Stimulated activated CD8-positive, alpha-beta memory T cell treated with anti-CD3 and anti-CD28 coated beads, Interleukin-7, amount 100 ng/mL, for 1 hour (primary cell): Measurements from ENCODE around the gene APMAP.

ENCODE experiments used
- DNase-seq, 2 donors: peaks; one replicate each; pipeline ENCODE4 v3.0.0-alpha.2; 2020; ENCODE audit warnings: low read depth in 2 of 2

Gene APMAP

GRCh38 chr20:24969186-24970029 is 23.1 kb downstream of the APMAP start:
- DNase-seq, result no peak

DNA sequence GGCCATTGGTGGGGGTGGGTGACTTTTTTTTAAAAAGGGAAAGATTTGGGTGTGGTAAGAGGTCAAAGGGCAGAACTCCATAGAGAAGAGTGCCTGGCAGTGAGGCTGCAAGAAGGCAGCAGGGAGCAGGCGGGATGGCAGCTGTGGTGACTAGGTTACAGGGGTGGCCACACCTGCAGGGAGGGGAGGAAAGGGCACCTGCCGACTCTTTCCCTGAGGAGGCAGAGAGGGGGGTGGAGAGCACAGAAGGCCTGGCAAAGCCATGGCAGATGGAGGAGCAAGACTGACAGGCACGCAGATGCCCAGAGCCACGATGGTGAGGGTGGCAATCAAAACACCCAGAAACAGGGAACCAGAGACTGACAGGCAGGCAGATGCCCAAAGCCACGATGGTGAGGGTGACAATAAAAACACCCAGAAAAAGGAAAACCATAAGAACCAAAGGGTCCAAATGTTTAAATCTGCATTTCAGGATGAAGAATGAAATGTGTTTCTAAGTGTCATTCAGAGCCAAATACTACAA is 24.2 kb downstream of the APMAP start:
- no peak for DNase-seq

GRCh38 chr20:24966317-24967012 is 26.1 kb downstream of the APMAP start:
- no peak for DNase-seq

GRCh38 chr20:24965065-24965919 is 27.3 kb downstream of the APMAP start:
- no peak for DNase-seq

DNA sequence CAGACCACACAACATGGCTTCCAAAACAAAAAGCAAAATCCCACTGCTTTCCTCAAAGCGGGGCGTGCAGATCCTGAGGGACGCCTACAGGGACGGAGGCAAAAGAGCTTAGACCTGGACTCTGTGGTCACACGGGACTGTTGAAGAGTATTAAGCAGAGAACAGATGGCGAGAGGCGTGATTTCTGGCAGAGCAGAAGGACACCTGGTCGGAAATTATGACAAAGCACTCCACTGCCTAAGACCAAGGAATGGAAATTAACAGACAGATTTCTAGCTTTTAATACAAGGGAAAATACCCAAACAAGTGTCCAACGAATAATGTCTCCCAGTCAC is 28.1 kb downstream of the APMAP start:
- DNase-seq, result no peak

DNA sequence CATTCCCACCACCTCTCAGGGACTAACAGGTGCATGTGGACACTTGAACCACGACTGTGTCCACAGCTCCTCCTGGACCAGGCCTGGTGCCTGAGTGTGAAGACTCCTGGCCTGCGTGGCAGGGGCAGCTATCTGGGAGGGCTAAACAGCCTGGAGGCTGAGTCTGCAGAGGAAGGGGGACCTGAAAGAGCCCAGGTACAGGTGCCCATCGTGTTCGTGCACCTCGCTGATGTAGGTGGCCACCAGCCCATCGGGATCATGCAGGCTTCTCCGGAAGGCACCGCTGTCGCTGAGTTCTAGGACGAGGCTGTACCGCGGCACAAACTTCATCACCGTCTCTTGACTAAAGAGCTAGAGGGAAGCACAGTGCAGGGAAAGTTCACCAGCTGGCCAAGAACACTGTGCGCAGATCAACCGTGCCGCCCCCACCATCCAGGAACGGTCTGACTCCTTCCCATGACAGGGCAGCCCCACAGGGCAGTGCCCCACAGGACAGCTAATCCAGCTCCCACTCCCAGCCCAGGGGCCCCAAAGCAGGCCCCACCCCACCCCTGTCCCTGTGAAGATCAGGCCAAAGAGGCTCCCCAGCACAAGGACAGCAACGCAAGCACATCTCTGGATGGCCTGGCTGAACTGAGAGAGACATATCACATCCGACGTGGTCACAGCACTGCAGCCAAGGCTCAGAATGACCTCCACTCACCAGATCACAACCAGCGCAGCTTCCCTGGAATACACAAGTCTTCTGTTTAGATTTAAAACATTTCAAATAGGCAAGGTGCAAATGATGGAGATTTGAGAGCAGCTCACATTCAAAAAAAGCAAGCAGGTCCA is 28.7 kb downstream of the APMAP start:
- no peak for DNase-seq

GRCh38 chr20:24962510-24962909 is 30.0 kb downstream of the APMAP start:
- no peak for DNase-seq

DNA sequence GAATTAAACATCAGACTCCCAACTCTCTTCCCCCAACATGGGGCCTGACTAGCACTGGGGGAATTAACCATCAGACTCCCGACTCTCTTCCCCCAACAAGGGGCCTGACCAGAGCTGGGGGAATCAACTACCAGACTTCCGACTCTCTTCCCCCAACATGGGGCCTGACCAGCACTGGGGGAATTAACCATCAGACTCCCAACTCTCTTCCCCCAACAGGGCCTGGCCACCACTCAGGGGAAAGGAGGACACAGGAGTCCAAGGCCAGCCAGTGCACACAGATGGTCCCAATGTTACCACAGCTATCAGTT is 30.4 kb downstream of the APMAP start:
- DNase-seq, result no peak

DNA sequence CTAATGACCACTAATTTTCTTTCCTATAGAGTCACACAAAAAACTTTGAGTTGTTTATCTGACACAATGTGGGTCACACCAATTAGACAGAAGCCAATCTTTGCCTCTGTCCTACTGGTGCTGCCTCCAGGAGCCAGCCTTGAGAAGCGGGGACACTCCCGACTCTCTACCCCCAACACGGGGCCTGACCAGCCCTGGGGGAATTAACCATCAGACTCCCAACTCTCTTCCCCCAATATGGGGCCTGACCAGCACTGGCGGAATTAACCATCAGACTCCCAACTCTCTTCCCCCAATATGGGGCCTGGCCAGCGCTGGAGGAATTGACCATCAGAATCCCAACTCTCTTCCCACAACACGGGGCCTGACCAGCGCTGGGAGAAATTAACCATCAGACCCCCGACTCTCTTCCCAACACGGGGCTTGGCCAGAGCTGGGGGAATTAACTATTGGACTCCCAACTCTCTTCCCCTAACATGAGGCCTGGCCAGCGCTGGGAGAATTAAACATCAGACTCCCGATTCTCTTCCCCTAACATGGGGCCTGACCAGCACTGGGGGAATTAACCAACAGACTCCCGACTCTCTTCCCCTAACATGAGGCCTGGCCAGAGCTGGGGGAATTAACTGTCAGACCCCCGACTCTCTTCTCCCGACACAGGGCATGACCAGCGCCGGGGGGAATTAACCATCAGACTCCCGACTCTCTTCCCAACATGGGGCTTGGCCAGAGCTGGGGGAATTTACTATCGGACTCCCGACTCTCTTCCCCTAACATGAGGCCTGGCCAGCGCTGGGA is 31.0 kb downstream of the APMAP start:
- DNase-seq, result no peak

DNA sequence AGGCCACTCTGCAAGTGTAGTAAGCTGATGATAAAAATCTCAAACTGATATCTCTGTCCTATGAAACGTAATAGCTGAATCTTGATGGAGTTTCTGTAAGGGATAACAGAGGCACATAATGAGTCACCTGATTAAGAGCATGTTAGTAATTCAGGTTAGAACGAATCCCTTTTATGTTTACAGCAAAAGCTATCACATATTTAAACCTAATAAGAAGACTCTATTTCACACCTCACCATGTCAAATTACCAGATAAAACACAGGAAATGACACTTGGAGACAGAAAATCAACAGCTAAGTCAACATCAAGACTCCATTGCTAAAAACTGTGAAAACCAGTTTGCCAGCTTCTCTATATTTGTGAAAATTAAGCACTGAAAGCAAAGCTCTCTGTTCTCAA is 31.7 kb downstream of the APMAP start:
- DNase-seq, result no peak

- DNase-seq, result no peak
Observed at GRCh38 chr20:24960302-24960801, 32.2 kb downstream of the APMAP start.

- DNase-seq, result no peak
Observed at GRCh38 chr20:24959591-24960301, 32.8 kb downstream of the APMAP start.

DNA sequence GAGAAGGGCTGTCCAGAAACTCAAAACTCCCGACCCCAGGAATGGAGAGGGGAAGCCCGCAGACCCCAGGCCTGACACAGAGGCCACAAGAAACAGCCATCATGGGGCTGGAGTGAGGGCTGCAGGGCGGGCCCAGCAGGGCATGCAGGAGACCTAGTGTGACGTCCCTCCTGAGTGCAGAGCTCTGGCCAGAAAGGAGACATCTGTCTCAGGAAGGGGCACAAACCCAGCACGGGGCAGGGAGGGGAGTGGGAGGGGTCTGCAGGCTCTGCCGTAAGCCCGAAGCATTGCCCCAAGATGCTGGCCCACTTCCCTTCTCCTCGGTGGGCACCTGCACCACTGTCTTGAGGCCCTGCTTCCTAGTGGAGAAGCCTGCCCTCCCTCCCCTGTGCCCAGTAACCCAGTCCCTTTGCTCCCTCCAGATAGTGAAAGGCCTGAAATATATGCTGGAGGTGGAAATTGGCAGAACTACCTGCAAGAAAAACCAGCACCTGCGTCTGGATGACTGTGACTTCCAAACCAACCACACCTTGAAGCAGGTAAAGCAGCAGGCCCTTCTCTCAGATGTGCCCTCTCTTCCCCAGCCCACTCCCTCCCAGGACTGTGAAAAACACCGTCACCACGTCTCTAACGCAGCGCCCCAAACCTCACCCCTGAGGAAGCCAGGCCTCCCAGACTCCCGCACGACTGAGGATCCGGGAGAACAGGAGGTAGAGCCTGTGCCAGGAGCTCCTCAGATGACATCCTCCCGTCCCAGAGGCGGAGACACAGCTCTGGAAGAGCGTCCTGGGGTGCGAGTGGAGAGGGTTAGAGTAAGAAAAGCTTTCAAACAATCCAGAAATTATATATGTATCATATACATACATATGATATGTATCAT is 33.8 kb downstream of the APMAP start:
- no peak for DNase-seq

GRCh38 chr20:24957326-24958016 is 35.1 kb downstream of the APMAP start:
- DNase-seq, result no peak

DNA sequence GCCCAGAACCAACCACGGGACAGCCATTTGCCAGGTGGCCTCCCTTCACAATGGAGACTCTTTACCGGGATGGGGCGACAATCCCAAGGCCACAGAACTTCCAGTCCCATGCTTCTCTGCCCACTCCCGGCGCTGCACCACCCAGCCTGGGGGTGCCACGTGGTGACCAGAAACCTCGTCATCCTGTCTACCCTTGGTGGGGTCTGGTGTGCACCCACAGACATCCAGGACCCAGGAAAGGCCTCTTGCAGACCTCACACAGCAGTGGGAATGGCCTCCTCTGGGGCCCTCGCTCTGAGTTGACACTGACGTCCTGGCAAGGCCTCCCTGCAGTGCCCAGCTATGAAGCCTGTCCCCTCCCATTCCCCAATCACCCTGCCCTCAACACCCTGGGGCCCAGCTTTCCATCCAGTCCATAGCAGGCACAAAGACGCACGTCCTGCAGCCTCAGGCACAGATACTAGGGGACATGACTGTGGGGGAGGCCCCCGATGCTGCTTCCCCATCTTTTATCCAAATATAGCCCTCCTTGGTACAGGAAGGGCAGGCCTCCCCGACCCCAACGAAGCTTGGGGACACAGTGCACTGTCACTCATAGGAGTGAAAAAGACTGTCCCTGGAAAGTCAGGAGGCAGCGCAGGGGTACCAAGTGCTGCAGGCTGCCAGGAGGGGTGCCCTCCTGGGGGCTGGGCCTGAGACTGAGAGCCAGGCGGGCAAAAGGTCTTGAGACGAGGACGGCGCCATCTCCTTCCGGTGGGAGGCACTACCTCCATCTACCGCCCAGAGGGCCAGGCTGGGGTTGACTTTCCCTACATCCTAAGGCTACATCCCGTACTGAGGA is 36.3 kb downstream of the APMAP start:
- no peak for DNase-seq

DNA sequence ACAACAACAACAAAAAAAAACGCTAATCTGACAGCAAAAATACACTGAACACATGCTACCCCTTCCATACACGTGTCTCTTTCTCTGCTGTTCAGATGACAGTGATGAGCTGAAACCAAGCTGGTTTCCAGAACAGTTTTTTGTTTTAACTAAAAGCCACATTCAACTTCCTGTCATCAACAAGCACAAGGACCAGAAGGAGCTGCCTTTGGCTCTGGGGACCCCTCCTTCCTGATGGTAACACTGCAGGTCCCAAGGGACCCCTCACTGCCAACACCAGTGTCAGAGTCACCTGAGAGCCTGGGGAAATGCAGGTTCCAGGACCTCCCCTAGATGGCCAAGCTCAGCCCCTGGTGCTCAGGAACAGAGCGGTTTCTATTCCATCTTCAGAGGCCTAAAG is 37.5 kb downstream of the APMAP start:
- DNase-seq, result no peak

DNA sequence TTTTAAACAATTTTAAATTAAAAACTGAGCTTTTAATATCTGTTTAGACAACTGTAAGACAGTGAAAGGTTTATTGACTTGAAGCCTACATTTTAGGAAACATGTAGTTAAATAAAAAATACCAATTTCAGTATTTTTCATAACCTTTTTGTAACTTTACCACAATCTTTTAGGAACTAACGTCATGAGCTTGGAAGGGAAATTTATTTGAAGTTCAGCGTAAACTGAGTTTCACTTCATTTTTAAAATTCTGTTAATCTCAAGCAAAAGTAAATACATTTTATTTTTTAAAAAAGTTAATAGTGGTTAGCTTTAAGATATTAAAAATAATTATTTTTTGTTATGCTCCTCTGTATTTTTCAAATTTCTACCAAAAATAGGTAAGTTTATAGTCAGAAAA is 38.0 kb downstream of the APMAP start:
- no peak for DNase-seq
